ENCODE results near the gene SIGMAR1.

The SIGMAR1 gene

DNA sequence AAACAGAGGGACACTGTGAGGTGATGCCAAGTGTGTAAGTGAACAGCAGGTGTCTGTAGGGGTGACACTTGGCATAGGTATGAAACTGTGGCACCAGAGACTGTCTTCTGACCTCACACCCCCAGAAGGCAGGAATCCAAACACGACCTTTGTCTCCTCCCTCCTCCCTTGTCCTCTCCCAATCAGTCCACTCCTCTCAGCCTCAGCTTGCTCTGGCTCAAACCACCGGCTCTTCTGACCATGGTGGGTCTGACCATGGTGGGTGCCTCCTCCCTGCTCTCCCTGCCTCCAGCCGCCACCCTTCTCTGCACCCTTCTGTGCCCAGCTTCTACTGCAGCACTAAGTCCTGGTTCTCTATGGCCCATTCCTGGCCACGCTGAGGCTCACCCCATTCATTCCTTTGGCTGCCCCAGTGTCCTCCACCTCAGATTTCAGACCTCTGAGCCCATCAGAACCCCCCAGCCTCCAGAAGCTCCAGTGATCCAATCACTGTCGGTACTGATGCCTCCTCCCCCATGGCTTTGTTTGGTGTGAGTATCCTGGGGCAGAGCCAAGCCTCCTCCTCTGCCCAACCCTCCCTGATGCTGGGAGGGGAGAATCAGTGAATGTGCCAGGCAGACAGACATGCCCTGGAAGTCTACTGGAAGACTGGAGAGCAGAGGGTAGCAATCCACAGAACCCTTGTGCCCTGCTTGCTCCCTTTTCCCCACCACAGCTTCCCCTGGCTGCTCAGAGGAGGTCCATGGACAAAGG, 7.0 kb downstream of the SIGMAR1 start:
- DNase-seq (ENCODE audit: low spot score): no peak

GRCh38 chr9:34629491-34629808, 8.1 kb downstream of the SIGMAR1 start:
- DNase-seq (ENCODE audit: low spot score): no peak

- DNase-seq (ENCODE audit: low spot score): no peak
Measured at GRCh38 chr9:34628656-34629490, 8.7 kb downstream of the SIGMAR1 start, which contains the start of gene ARID3C. TSS of gene ARID3C (minus strand) at chr9:34629066. CDS start at chr9:34628014, 1,052 bp downstream.

DNA sequence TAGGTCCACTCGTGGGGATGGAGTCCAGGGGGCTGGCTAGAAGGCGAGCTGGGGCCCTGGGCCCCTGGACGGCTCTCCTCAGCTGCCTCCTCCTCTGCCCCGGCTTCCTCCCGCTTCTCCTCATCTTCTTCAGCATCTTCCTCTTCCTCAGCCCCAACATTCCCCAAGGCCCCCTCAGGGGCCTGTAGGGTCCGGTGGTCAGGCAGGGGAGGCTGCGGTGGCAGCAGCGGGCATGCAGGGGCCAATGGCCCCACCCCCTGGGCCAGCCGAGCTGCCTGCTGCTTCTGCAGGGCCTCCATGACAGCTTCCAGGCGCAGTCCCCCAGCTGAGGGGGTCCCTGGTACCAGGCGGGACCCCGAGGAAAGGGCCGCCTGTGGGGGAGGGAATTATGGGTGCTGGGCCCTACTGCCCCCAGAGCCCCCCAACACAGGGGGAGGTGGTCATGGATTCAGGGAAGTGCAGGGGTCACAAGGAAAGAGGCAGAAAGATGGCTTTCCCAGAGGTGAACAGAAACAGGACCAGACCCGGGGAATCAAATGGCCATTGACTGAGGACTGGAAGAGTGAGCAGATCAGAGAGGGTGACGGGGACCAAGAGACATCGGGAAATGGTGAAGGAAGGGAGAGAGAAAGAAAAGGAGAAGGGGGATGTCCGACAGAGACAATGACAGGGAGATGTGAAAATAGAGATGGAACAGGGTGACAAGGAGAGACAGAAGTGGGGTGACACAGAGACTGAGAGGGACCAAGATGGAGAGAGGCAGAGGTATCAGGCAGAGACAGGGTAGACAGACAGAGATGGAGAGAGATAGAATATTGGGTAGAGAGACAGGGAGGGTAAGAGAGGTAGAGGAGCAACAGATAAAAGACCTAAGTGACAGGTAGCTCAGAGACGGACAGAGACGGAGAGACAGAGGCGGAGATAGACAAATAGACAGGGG, 9.6 kb downstream of the SIGMAR1 start:
- DNase-seq (ENCODE audit: low spot score): no peak

DNA sequence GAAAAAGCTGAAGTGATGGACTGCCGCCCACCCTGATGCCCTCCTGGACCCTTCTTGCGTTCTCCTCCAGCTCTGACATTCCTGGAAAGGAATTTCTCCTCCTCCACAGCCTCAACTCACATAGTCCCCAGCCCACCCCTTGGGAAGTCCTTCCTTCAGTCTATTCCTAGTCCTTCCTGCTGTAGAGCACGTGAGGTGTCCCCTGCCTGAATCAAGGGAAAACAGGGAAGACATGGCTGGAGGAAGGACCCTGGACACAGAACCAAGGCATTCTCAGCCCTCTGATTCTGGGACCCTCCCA, 12.5 kb downstream of the SIGMAR1 start:
- no peak for DNase-seq (ENCODE audit: low spot score)

DNA sequence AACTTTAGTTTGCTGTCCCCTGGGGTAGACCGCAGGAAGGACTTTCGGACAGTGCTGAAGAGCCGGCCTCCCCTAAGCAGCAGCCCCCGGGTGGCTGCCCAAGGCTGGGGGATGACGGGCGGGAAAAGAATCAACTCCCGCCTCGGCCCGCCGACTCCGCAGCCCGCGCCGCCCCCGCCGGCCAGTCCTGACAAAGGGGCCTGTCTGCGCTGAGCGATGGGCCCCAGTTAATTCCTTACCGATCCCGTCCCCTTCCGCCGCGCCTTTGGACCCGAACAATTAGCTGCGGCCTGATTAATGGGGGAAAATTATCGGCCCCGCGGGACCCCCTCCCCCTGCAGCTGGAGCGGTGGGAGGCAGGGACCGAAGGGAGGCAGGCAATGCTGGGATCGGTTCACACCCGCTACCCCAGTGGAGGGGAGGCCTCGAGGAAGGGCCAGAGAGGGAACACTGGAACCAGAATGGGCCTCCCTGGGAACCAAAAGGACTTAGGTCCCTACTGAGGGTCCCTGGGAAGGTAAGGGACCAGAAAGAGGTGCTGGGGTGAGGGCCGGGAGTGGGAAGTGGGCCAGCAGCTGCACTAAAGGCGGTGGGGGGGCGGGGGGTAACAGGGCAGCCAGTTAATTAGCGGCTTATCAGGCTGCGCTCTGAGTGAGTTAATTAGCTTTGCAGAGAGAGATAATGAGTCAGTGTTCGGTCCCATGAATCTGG, 13.0 kb downstream of the SIGMAR1 start:
- no peak for DNase-seq (ENCODE audit: low spot score)

- DNase-seq (ENCODE audit: low spot score): no peak
Measured at GRCh38 chr9:34623374-34624235, 14.0 kb downstream of the SIGMAR1 start.

DNA sequence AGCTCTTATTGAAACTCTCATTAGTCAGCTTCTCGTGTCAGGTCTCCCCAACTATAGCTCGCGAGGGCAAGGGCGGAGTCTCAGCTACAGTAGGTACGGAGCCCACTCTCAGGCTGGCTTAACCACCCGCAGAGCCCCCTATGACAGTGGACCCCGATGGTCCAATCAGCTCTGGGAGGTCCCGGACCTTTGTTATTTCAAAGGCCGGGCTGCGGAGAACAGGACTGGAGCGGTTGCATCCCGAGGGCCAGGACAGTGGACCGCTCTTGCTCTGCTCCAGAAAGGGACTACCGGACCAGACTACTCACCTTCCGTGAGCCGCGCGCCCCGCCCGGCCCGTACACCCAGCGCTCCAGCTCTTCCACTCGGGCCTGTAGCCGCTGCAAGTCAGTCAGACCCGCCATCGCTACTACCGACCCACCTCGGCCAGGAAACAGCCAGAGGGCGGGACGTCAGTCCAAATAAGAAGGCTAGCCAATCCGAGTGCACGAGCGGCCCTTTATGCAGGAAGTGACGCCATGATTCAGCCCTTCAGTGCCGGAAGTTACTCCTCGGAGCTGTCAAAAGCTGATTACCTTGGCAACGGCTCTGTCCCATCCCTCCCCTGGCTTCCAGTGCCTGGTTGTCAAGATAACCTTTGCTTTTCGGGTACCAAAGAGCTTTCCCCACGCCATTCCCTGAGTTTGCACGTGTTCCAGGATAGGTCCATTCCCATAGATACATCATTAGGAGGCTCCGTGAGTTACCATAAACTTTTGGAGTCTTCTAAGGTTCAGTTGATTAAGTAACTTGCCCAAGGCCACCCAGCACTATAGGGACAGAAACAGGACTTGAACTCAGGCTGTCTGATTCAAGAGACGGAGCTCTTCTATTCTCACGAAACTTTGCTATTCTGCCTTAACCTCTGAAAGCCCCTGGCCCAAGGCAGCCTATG, 17.3 kb downstream of the SIGMAR1 start, which contains the start of gene DCTN3:
TSS of gene DCTN3 (minus strand) at position 435 of the 934 bp plus-strand sequence. CDS start at position 404, 31 bp downstream.
- DNase-seq (ENCODE audit: low spot score): peak; percentile 99

DNA sequence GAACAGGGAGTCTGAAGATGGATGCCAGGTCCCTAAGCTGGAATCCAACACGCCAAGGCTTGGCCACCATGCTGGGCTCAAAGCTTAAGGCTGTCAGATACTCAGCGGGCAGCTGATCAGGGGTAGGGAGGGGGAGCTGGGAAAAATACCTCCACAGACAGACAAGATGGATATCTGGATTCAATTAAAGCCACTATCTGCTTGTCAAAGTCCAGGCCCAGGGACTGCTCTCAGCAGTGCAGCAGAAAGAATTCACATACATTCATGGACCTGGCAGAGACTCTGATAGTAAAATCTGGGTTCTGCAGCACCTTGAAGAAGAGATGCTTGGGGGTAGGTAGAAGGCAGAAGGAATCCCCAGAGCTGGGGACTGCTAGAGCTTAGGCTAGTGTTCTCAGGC, 22.5 kb downstream of the SIGMAR1 start:
- no peak for DNase-seq (ENCODE audit: low spot score)

DNA sequence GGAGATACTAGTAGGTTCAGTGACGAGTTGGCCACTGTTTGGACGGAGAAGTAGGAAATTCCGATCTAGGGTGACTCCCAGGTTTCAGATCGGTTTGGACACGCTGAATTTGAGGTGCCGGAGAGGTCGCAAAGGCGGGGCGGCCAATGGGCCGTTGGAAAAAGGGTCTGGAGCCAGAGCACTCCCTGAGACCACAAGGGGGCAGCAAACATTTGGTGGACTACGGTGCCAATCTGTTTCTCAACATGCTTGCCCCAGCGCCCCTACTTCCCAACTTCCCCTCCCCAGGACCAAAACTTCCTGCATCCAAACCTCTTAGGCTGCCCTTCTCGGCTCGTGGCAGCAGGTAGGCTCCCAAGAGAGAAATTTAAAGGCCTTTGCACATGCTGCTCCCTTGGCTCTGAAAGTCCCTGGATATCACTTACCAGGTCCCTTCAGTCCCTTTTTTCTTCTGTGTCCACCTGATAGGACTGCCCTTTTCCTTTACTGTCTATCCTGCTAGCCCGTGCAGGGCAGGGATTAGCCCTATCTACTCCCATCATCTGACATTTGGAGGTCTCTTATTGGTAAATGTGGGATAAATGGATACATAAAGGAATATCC, 24.7 kb downstream of the SIGMAR1 start:
- peak; percentile 90 for DNase-seq (ENCODE audit: low spot score)

GRCh38 chr9:34611811-34612787, 25.5 kb downstream of the SIGMAR1 start, which contains the start of gene RPP25L:
TSS of gene RPP25L (minus strand) at chr9:34612097. CDS start at chr9:34611296, 801 bp downstream.
- DNase-seq (ENCODE audit: low spot score): peak; percentile 90

- DNase-seq (ENCODE audit: low spot score): no peak
Measured at GRCh38 chr9:34611251-34611810, 26.3 kb downstream of the SIGMAR1 start.

DNA sequence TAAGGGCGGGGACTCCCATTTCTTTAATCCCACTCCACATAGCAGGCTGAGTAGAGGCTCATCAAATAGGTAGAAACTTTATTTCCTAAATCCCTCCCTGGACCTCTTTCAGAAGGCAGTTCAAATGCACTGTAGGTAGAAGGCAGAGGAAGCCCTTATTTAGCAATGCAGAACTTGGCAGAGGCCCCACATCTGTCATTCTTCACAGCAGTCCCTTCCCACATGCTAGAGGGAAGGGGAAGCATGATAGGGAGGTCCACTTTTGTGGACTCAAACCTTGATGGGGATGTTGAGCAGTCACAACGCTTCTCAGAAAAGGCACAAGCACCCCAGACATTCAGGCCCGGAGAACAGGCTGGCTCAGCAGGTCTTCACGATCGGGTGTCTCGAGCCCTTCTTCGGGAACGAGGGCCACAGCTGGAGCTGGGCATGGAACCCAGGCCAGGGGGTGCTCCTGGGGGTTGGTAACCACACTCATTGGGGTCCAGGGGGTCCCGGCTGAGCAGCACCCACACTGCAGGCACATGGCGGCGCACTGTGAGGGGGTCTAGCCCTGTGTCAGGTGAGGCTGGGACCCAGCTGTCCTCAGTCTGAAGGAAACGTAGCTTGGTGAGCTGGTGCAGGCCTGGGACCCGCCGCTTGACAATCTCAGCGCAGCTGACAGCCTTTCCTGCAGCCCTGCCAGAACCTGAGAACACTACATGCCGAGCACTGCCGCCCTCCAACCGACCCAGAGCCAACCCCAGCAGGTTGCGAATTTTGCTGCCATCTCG, 27.0 kb downstream of the SIGMAR1 start:
- DNase-seq (ENCODE audit: low spot score): no peak

DNA sequence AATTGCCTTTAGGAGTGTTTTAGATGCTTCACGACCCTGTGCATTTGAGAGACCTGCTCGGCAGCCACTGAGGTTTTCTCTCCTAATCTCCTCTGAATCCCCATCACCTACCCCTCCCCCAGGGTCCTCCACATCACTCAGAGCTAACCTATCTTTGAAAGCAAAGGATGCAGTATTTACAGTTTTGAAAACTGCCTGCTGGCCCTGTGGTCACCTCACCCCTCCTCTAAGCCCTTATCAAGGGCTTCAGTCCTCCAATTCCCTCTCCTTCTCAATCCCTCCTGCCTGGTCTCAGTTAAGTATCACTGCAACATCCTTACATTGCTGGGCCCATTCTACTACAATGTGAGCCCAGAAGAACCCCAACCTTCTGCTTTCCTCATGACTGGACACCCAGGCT, 30.3 kb downstream of the SIGMAR1 start:
- DNase-seq (ENCODE audit: low spot score): no peak

- no peak for DNase-seq (ENCODE audit: low spot score)
Measured at GRCh38 chr9:34606905-34607304, 30.7 kb downstream of the SIGMAR1 start.

DNA sequence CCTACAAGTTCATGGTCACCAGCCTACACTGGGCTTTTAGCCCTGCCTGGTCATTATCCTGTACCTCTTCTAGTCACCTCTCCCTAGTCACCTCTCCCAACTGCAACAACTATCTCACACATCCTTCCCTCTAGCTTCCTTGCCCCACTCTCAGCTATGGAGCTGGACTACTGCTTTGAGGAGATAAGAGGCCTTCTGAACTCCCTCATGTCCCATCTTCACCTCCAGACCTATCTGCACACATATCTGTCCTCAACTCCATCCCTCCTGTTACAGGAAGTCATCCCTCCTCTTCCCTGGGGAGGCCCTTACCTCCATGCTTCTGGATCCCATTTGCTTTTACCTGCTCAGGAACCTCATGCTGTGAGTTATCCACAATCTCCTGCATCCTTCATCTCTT, 31.4 kb downstream of the SIGMAR1 start:
- DNase-seq (ENCODE audit: low spot score): no peak
